Muscle of back (tissue), 11 donors: ENCODE measurements around the gene RTN4. TPM values are rescaled to one million over a fixed set of nuclear protein-coding genes. Genes with fewer than 3 reads are reported as not detected.
"Not testable (repeated sequence)": the region's sequence is repeated elsewhere in the genome, so short reads cannot be mapped to it uniquely, and the experiment has no call there.

Experiments used
- DNase-seq, 3 donors: peaks; one replicate each; pipeline versions ENCODE4 v3.0.0 to v3.0.0-alpha.2; 2013
- polyA plus RNA-seq, 10 donors: library from polyadenylated mRNA; unstranded; fragments of 120-200 nt; gene quantifications; one replicate each; pipeline ENCODE4 v1.2.1, GENCODE V29; 2013; ENCODE audit not compliant: insufficient read length in 10 of 10

Gene RTN4
- polyA plus RNA-seq, 10 donors: 491 to 810 (median 653) TPM

DNA sequence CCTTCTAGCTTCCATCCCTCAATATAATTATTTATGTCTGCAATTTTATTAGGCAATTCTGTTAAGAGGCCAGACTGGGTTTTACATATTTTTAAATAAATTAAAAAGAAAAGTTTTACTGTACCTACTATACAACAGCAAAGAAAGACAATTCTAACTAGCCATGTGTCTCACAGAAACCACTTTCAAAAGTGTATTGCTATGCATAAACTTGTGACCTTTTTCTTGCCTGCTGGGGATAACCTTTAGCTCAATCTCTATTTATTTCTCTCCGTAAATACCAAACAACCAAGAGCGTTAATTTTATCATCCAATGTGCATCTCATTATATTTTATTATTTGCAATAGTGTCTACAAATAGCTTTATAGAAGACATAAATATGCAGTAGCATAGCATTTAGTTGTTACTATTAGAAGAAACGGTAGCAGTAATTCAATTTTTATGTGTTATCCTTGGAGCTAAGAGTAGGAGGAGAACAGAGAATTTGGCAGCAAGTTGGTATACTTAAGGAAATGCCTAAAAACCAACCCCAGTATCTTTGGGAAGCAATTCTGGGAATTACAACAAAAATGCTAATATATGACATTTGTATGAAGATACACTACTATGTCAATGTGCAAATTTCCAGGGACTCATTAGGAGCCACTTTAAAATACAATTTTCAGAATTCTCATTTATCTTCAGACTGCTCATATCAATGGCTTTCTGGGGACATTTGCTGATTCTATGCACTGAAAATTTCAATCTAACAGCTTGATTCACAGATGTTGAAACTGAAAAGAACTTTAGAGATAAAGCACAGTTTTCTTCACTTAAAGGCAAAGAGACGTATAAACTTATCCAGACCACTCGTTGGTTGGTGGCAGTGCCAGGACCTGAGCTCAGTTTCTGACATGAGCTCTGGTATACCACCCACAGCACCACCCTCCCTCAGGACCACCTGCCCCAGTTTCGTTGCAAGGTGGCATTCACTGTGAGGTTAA, 23.0 kb upstream of the RTN4 start:
- no peak for DNase-seq

DNA sequence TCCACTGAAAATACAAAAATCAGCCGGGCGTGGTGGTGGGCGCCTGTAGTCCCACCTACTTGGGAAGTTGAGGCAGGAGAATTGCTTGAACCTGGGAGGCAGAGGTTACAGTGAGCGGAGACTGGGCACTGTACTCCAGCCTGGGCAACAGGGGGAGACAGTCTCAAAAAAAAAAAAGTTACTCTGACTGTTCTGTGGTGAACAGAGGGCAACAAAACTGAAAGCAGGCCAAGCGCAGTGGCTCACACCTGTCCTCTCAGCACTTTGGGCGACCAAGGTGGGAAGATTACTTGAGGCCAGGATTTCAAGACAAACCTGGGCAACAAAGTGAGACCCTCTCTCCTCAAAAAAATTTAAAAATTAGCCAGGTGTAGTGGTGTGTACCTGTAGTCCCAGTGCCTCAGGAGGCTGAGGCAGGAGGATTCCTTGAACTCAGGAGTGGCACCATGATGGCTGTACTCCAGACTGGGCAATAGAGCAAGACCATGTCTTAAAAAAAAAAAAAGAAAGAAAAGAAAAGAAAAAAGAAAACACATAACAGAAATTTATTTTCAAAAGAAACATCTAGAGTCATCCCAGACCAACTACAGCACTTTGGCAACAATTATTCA, 13.6 kb upstream of the RTN4 start:
- no peak for DNase-seq

DNA sequence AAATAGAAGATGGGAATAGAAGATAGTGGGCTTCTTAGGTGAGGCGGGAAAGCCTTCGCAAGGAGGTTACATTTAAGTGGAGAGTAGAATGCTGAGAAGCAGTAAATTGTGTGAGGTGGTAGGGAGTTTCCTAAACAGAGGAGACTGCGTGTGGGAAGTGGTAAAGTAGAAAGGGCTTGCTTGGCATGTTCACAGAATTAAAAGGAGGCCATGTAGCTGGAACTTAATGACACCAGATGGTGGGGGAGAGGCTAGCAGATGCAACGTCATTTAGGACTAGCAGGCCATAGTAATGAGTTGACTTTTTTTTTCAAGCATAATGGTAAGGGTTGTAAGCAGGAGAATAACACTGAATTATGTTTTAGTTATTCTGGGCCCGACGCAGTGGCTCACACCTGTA, 13.0 kb upstream of the RTN4 start:
- no peak for DNase-seq

DNA sequence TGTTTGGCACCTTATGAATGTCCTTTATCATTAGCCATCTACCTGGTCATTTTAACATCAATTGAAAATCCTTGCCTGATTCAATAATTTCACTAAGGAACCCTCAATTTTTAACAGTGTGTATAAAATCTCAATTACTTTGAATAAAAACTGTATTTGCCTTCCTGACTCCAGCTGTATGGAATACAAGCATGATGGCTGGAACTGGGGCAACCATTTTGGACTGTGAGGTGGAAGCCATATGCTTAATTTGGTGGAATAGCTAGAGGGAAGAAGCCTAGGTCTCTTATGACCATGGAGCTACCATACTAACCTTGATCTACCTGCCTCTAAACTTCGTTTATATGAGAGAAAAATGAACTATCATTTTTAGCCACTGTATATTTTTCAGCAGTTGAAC, 12.5 kb upstream of the RTN4 start:
- no peak for DNase-seq

DNA sequence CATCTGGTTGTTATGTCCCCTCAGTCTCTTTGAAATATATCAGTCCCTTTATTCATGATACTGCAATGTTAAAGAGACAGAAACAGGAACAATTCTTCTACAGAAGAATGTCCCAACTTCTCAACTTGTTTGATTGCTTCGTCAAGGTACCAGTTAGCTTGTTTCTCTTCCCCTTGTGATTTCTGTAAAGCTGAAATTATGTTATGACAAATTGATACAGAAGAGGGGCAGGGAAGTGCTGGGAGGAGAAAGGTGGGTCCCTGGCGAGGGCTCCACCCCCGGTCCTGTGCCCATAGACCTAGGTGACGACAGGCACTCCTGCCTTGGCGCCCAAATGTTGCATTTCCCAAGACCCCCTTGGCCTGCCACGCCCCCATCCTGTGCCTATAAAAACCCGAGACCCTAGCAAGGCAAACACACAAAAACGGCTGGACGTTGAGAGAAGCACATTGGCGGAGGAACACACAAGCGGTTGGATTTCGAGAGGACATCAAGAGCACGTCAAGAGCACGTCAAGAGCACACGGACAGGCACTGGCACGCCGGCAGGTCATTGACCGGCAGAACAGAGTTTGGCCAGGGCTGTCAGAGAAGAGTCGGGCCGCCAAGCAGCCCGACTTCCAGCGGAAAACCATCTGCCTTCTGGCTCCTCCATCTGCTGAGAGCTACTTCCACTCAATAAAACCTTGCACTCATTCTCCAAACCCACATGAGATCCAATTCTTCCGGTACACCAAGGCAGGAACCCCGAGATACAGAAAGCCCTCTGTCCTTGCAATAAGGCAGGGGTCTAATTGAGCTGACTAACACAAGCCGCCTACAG, 11.5 kb upstream of the RTN4 start:
- no peak for DNase-seq

DNA sequence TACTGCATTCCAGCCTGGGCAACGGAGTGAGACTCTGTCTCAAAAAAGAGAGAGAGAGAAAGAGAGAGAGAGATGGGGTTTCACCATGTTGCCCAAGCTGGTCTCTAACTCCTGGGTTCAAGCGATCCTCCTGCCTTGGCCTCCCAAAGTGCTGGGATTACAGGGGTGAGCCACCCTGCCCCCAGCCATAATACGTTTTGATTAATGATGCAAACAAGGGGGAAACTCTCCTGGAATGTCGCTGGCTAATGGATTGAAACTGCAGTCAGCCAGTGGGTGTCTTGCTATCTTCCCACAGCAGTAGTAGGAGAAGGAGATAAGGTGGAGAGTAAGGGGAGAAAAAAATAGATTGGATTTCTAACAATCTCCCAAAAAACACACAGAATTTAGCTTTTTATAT, 9.5 kb upstream of the RTN4 start:
- no peak for DNase-seq

DNA sequence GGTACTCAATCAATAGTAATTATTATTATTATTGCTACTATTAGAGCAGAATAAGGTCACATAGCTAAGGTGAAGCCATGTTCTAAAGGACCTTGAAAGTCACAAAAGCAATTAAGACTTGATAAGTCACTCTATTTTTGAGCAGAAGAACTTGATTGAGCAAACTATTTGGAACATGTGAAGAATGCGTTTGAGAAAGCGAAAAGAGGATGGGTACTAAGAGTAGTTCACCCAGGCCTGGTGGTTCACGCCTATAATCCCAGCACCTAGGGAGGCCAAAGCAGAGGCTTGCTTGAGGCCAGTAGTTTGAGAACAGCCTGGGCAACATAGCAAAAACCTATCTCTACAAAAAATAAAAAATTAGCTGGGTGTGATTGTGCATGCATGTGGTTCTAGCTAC, 7.2 kb upstream of the RTN4 start:
- DNase-seq: no peak

DNA sequence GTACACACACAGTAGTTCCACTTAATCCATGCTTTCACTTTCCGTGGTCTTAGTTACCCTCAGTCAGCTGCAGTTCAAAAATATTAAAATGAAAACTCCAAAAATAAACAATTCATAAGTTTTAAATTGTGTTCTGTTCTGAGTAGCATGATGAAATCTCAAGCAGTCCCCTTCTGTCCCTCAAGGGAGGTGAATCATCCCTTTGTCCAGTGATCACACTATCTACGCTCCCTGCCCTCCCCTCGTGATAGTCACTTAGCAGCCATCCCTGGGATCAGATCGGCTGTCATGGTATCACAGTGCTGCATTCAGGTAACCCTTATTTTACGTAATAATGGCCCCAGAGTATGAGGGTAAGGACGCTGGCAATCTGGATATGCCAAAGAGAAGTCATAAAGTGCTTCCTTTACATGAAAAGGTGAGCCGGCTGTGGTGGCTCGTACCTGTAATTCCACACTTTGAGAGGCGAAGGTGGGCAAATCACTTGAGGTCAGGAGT, 5.8 kb upstream of the RTN4 start:
- DNase-seq: no peak

DNA sequence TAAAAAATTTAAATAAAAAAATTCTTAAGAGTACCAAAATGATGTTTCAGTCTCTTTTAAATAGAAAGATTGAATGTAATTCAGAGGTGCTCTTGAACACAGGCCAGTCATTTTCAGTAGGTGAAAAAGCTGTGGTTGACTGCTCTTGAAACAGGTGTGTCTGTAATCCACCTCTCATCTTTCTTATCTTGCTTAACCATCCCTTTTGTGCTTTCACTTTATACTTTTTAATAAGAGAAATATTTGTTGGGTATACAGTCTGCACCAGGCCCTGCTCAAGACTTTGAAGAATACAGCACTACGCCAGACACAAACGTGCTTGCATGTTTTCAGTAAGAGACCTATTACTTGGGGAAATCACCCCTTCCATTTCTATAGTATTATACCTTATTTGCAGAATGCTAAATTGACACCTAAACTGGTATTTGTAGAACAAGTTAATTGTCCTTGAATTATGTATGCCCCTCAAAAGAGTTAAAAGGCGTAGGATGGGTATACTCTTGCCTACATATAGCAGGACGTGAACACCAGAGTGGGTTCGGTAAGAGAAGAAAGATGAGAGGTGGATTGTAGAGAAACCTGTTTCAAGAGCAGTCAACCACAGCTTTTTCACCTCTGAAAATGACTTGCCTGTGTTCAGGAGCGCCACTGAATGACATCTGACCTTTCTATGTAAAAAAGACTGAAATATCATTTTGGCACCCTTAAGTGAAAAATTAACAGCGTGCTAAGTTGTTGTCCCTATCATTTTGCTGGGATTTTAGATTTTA, 4.0 kb upstream of the RTN4 start:
- DNase-seq: no peak

DNA sequence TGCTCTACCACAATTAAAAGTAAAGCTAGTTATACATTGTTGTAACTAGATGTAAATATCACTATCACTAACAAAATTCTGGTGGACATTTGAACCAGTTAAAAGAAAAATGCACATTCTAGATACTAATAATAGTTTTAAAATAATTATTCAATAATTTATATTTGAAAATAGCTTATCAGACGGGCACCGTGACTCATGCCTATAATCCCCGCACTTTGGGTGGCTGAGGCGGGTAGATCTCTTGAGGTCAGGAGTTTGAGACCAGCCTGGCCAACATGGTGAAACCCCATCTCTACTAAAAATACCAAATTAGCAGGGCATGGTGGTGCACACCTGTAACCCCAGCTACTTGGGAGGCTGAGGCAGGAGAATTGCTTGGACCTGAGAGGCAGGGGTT, 3.0 kb upstream of the RTN4 start:
- DNase-seq: not testable (repeated sequence)

DNA sequence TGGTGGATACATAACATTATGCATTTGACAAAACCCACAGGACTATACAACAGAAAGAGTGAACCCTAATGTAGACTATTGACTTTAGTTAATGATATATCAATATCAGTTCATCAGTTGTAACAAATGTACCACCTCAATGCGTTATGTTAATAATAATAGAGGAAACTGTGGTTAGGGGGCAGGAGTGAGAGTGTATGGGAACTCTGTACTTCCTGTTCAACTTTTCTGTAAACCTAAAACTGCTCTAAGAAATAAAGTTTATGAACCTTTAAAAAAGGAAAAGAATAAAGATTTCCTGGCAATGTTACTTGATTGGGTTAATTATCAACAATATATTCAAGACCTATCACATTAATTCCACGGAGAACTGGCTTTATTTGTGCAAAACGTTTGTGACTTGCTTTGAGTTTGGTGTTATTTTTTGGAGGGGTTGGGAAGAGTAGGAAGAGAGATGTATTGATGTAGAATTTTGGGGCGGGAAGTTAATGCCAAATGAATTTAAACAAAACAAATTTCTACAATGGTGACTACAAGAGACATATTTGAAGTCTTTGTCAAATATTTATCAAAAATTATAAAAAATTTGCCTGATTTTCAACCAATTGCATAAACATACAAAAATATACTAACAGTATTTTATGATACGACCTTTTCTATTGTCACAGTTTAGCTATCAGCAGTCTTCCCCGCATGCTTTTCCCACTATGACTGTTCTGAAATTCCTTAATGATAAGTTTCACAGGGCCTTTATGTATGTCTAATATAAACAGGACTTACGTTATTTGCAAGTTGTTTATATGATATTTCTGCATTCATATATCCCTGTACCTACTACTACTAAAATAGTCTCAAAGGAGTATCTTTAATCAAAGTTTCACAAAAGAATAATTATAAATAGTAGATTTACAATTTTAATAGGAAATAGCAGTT, 2.1 kb upstream of the RTN4 start:
- no peak for DNase-seq

DNA sequence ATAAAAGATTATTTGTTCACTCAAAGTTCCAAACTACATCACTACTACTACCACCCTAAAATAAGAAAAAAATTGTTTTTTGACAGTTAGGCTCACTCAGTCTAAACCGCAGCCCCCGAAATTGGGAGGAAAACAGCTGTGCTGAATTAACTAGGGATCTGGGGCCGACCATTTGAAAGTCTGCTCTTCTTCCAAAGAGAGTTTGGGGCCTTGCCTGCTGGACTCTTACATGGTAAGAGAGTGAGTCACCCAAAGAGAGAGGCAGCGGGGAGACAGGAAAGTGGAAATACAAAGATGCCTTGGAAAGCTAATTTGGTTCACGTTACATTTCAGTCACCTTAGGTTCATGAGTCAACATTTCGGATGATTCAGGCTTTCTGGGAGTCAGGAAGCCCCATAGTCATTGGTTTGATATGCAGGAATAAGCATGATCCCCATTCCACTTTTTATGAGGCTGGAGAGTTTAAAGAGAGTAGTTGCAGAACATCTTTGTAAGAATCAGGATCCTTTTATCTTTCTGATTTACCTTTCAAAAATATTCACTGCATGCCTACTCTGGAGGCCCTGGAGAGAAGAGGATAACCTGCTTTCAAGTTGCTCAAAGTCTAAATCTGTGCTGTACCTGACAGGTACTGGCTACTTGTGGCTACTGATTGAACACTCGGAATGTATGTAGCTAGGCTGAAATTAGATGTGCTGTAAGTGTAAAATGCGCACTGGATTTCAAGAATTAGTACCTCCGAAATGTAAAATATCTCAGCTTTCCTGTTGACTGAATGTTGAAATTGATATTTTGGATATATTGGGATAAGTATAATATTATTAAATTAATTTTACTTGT, 995 bp upstream of the RTN4 start:
- peak; percentile 88 to 99 (median 93) for DNase-seq

DNA sequence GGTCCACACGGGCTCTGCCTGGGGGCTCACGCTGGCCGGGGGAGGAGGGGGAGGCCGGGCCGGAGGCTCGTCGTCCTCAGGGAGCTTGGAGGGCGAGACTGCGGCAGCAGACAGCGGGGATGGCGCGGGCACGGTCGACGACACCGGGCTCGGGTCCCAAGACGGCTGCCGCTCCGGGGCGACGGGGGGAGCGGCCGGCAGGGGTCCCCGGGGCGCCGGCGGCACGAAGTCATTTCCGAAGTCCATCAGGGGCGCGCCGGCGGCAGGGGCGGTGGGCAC, 491 bp downstream of the RTN4 start:
- no peak for DNase-seq

DNA sequence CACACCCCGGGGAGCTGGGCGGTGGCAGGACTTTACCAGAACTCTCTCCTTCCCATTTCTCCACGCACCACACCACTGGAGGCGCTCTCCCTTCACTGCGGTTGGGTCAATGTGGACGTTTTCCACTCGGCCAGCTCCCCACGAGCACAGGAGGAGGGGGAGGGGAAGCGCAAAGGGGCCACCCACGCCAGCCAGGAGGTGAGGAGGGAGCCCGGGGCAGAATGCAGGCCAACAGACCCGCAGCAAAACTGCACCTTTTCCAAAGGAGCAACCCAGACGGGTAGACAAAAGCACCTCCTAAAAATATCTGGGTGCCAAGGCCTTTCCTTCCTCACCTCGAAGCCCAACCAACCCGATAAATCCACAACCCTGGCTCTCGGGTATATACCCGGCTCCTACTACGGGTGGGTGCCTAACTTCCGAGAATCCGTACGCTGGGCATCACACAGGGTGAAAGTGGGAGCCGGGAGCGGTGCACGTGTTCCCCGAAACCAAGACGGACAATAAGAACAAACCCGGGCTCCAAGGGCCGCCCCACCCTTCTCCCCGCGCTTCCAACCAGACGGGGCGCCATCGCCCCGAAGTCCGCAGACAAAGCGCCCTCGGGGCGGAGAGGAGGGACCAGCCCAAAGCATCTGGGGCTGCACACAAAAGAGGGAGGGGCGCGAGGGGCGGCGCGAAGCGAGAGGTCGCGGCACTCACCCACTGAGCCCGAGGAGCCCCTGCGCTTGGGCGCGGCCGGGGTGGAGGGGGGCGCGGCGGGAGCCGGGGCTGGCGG, 1.0 kb downstream of the RTN4 start:
- peak; percentile 86 to 97 (median 92) for DNase-seq

DNA sequence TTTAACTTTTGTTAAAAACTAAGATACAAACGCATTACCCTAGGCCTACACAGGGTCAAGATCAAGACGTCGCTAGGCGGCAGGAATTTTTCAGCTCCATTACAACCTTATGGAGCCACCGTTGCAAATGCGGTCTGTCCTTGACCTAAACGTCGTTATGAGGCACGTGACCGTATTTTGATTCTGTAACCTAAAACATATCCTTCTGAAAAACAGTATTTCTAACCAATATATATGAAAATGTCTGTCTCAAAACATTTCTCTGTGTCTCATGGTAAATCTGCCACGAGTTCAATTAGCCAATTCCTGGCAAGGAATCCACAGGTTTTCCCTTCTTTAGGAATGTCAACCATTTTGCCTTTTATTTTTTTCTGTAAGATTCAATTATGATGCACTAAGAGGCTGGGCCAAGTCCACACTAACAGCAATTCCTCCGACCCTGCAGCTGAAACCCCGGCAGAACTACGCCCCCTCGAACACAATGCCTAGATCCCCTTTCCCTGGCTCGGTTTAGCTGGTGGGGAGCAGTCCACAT, 1.7 kb downstream of the RTN4 start:
- DNase-seq: peak in 1 of 3 donors; percentile 61

DNA sequence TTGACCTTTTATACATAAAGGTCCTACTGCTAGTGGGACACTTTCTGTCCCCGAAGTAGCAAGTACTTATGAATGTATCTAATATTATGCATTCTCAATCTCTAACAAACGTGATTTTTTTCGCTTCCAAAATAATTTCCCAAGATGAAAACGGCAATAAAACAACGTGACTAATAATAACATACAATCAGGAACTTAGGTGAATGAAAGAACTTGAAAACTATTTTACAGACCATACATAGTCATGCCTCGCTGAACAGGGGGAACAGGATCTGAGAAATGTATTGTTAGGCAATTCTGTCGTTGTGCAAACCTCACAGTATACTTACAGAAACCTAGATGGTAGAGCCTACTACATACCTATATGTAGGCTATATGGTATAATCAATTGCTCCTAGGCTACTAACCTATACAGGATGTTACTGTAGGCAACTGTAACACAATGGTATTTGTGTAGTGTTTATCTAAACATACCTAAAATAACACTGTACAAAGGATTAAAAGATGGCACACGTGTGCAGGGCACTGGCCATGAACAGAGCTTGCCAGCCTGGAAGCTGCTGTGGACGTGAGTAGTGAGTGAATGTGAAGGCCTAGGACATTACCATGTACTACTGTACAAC, 2.5 kb downstream of the RTN4 start:
- DNase-seq: peak; percentile 45 to 74 (median 46)

DNA sequence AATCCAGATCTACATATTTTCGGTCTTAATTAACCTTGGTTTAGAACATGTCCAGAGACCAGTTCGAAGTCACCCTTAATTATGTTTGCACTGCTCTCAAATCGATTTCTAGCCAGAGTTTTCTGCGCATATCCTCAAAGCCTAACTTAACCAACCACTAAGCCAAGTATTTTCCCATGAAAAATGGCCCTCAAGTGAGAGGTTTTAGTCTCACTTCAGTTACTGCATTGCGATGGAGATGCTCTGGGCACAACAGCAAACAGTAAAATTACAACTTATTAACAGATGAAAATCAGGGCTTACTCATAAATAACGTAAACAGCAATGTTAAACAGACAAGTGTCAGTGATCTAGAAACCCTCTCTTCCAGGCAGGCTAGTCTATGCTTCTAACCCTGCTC, 4.5 kb downstream of the RTN4 start:
- no peak for DNase-seq

DNA sequence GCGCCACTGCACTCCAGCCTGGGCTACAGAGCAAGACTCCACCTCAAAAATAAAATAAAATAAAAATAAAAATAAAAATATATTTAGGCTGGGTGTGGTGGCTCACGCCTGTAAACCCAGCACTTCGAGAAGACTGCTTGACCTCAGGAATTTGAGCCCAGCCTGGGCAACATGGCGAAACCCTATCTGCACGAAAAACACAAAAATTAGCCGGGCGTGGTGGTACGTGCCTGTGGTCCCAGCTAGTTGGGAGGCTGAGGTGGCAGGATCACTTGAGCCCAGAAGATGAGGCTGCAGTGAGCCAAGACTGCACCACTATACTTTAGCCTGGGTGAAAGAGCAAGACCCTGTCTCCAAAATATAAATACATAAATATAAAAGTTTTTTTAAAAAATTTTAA, 6.4 kb downstream of the RTN4 start:
- DNase-seq: no peak
